AG10803 (cell line): Measurements from ENCODE around the gene MAST2.
A peak's percentile ranks its signal among the peaks of the same experiment; 100 is the strongest.

Experiments
- DNase-seq: peaks from one replicate; pipeline ENCODE4 v3.0.0; 2010; ENCODE audit warnings: low read depth
- H3K4me3 ChIP-seq: 2 replicates; pipeline ENCODE4 v1.5.1; 2011; ENCODE audit warnings: mild to moderate bottlenecking, low read length, control low read depth
- TF ChIP-seq, protein P1 (sequence below): conservative IDR thresholded peaks from 2 replicates; pipeline ENCODE4 v1.5.1; 2011; ENCODE audit warnings: mild to moderate bottlenecking, low read length, control low read depth, inconsistent platforms

MAST2 gene

DNA sequence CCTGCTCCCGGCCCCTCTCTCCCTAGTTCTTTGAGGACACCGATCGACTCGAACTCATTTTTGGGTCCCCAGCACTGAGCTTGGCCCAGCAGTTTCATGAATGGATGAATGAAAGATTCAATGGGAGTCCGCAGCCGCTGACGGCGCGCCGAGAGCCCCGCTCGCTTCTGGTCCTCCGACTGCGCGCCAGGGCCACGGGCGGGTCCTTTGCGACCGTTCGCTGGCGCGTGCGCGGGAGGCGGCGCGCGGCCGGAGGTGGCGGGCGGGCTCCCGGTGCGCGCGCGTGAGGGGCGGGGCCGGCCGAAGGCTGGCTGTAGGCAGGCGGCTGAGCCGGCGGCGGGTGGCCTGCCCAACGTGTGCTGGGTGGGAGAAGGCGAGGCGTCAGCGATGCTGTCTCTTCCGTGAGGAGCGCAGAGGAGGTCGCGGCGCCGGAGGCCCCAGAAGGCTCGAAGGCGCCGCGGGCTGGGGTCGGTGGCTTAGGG lies at the start of gene MAST2:
MAST2 (plus strand) TSS at position 314 of the 482 bp plus-strand sequence. CDS start 284 bp downstream, outside the sequence.
- peak; percentile 83 for DNase-seq
- TF ChIP-seq, protein P1, sequence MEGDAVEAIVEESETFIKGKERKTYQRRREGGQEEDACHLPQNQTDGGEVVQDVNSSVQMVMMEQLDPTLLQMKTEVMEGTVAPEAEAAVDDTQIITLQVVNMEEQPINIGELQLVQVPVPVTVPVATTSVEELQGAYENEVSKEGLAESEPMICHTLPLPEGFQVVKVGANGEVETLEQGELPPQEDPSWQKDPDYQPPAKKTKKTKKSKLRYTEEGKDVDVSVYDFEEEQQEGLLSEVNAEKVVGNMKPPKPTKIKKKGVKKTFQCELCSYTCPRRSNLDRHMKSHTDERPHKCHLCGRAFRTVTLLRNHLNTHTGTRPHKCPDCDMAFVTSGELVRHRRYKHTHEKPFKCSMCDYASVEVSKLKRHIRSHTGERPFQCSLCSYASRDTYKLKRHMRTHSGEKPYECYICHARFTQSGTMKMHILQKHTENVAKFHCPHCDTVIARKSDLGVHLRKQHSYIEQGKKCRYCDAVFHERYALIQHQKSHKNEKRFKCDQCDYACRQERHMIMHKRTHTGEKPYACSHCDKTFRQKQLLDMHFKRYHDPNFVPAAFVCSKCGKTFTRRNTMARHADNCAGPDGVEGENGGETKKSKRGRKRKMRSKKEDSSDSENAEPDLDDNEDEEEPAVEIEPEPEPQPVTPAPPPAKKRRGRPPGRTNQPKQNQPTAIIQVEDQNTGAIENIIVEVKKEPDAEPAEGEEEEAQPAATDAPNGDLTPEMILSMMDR = no peak
- peak within 1 kb of the TSS; percentile 75 for H3K4me3 ChIP-seq

DNA sequence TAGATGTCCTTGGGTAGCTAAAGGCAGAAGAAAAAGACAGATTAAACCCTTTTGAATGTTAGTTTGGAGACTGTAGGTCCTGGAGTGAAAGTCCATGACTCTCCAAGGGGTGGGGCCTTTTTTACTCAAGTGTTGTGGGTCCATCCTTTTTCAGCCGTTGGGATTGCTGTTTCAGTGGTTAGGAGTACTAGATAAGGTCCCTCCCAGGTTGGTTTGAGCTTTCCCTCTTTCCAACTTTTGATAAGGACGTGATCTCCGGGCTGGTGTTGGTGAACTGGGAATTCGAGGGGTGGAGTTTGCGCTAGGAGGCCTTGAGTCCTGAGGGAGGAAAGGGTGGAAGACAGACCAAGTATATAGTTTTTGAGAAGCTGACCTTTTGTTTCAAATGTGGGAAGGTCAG lies 47.7 kb upstream of the MAST2 start:
- TF ChIP-seq, protein P1 = no peak
- H3K4me3 ChIP-seq = no peak overlapping the region
- no peak for DNase-seq

DNA sequence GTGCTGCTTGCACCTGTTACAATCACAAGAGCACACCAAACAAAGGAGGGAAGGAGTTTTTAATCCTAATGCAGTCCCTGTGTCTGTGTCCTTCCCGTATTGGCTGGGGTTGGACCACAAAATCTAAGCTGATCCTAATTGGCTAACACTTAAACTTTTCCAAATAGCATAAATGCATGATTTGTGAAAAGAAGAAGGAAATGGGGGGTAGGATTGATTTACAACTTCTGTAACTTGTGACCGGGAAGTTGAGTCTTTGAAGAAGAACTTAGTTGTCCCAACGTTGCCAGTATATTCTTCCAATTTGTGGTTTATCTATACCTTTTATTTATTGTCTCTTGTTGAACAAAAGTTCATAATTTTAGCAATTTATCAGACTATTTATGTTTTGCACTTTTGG lies 41.1 kb upstream of the MAST2 start:
- no peak for DNase-seq
- no peak overlapping the region for H3K4me3 ChIP-seq
- TF ChIP-seq, protein P1 = no peak

DNA sequence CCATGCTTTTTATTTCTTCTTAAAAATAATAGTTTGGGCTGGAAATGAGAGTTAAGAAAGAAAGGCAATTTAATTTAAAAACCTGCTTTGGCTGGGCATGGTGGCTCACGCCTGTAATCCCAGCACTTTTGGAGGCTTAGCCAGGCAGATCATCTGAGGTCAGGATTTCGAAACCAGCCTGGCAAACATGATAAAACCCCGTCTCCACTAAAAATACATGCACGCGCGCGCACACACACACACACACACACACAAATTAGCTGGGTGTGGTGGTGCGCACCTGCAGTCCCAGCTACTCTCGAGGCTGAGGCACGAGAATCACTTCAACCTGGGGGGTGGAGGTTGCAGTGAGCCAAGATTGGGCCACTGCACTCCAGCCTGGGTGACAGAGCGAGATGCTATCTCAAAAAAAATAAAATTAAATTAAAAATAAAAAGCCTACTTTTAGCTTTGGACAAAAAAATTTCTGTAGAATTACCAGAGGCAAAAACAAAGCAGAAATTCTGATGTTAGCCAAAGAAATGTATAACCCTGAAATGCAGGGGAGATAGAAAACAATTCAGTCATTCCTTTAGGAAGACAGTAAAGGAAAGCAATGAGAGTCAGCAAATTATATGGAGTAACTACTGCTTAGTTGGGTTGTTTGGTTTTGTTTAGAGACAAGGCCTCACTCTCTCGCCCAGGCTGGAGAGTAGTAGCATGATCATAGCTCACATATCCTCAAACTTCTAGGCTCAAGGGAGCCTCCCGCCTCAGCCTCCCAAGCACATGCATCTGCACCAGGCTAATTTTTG lies 37.2 kb upstream of the MAST2 start:
- TF ChIP-seq, protein P1 = no peak
- DNase-seq = peak; percentile 4
- no peak overlapping the region for H3K4me3 ChIP-seq

DNA sequence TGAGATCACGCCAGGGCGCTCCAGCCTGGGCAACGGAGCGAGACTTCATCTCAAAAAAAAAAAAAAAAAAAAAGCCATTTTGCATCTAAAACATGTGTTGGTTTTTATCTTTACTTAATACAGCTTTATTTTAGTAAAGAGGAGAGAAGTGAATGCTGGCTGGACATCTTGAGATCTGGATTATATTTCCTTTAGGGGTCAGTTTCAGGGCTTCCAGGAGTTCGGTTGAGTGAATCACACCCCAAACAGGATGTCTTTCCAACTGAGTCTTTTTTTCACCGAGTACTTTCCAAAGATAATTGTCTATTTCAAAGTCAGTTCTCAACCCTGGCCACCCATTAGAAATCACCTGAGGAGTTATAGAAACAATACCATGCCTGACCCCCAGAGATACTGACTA lies 36.4 kb upstream of the MAST2 start:
- H3K4me3 ChIP-seq = no peak overlapping the region
- TF ChIP-seq, protein P1 = no peak
- DNase-seq = peak; percentile 67

DNA sequence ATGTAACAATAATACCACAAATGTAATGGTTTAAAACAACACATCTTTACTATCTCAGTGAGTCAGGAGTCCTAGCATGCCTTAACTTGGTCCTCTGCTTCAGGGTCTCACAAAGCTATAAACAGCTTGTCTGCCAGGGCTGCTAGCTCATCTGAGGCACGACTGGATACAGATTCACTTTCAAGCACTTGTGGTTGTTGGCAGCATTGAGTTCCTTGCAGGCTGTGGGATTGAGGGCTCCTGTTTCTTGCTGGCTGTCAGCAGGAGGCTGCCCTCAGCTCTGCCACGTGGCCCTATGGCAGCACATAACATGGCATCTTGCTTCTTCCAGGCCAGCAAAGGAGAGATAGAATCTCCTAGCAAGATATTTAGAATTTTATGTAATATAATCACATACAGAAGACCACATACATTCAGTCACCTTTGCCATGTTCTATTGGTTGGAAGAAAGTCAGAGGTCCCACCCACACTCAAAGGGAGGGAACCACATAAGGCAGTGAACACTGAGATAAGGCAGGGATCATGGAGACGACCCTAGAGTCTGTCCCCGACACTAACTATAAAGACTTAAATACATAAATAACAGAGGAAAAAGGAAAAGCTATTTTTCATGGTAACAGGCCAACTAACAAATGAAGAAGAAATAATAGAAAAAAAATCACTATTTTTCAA lies 34.0 kb upstream of the MAST2 start:
- H3K4me3 ChIP-seq = no peak overlapping the region
- peak; percentile 72 for DNase-seq
- TF ChIP-seq, protein P1 = no peak
